ENCODE measurements around the gene CHKB.

Gene CHKB

GRCh38 chr22:50531546-50531961, 51.1 kb downstream of the CHKB start:
- DNase-seq (ENCODE audit: low read depth), result no peak

- DNase-seq (ENCODE audit: low read depth), result peak; percentile 77
Measured at GRCh38 chr22:50530877-50531545, 51.6 kb downstream of the CHKB start.

- no peak for DNase-seq (ENCODE audit: low read depth)
Measured at GRCh38 chr22:50530580-50530876, 52.1 kb downstream of the CHKB start.

- peak; percentile 62 for DNase-seq (ENCODE audit: low read depth)
Measured at GRCh38 chr22:50529897-50530579, 52.6 kb downstream of the CHKB start, which contains the start of gene TYMP. Gene TYMP (minus strand): TSS chr22:50530012. CDS start chr22:50529709, 303 bp downstream.

DNA sequence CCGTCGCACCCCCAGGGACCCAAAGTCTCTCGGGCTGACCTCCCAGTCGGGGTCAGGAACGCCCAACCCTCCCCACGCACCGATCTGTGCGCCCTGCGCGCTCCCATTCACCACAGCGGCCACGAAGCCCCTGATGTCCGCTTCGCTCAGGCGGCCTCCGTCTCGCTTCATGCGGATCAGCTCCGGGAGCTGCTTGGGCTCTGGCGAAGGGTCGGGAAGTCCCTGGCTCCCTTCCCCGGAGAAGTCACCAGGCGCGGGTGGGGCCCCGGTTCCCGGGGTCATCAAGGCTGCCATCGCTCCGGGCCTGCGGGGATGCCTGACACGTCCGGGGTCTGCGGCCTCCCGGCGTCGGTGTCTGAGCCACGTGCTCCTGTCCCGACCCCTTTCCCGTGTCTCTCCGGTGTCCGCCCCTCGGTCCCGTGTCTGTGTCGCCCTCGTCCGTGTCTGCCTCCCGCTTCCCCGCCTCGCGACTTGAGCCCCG, 53.2 kb downstream of the CHKB start:
- no peak for DNase-seq (ENCODE audit: low read depth)
